Mammary epithelial cell (primary cell): Measurements from ENCODE around the gene NAALADL1.

Source experiments
- EZH2 ChIP-seq: IDR thresholded peaks from 2 replicates; pipeline ENCODE4 v1.6.1; 2012; ENCODE audit warnings: low read length, inconsistent platforms, borderline replicate concordance
- TF ChIP-seq, protein P1 (sequence below), 2 donors: IDR thresholded peaks in 1 of 2; conservative IDR thresholded peaks in 1 of 2; 2 replicates each; pipeline ENCODE4 v1.5.1; 2011 to 2012; ENCODE audit warnings: inconsistent platforms in 2 of 2, low read length in 2 of 2, mild to moderate bottlenecking in 2 of 2, control low read depth in 1 of 2, low read depth in 1 of 2; ENCODE audit not compliant: insufficient read depth in 1 of 2; ENCODE audit errors: extremely low read depth in 1 of 2

DNA sequence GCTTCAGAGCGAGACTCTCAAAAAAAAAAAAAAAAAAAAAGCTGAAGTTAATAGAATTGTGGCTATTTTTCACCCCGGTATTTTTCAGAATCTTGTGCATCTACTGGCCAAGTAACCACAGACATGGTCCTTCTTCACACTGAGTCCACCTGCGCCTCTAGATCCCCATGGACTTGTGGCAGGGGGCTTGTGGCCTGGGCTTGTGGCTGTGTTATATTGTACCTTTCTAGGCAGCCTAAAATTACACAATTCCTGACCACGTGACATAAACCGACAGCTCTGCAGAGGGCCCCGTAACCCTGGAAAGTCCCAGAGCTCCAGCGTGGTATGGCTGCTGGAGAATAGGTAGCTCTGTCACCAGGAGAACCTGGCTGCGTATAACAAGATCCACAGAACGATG lies 10.9 kb upstream of the NAALADL1 start:
- TF ChIP-seq, protein P1, sequence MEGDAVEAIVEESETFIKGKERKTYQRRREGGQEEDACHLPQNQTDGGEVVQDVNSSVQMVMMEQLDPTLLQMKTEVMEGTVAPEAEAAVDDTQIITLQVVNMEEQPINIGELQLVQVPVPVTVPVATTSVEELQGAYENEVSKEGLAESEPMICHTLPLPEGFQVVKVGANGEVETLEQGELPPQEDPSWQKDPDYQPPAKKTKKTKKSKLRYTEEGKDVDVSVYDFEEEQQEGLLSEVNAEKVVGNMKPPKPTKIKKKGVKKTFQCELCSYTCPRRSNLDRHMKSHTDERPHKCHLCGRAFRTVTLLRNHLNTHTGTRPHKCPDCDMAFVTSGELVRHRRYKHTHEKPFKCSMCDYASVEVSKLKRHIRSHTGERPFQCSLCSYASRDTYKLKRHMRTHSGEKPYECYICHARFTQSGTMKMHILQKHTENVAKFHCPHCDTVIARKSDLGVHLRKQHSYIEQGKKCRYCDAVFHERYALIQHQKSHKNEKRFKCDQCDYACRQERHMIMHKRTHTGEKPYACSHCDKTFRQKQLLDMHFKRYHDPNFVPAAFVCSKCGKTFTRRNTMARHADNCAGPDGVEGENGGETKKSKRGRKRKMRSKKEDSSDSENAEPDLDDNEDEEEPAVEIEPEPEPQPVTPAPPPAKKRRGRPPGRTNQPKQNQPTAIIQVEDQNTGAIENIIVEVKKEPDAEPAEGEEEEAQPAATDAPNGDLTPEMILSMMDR (conservative IDR thresholded peaks at IDR 0.05 in 1 of 2, IDR thresholded peaks at IDR 0.05 in 1 of 2; ENCODE audit: extremely low read depth in 1 of 2, insufficient read depth in 1 of 2, low read depth in 1 of 2, low read length in 2 of 2), result no peak
- TF ChIP-seq EZH2, result no peak
